Esophagus squamous epithelium (tissue), 4 donors: ENCODE data around the gene NDUFV1.

ENCODE experiments used
- CTCF ChIP-seq, 6 experiments: fragments of 450-650 bp in 4 of 6; fragments of 200-600 bp in 2 of 6; sonication (generic) in 2 of 6; IDR thresholded peaks; one replicate each; pipeline ENCODE4 v1.5.1; 2016 to 2019; ENCODE audit warnings: antibody characterized with exemption in 6 of 6, mild to moderate bottlenecking in 4 of 6, moderate library complexity in 4 of 6
- POLR2A ChIP-seq, 4 donors: fragments of 450-650 bp; IDR thresholded peaks; one replicate each; pipeline ENCODE4 v1.6.1; 2017; ENCODE audit warnings: antibody characterized with exemption in 4 of 4, mild to moderate bottlenecking in 4 of 4, moderate library complexity in 3 of 4

GRCh38 chr11:67627441-67627811 is 20.7 kb downstream of the NDUFV1 start:
- no peak for TF ChIP-seq CTCF (IDR thresholded peaks at IDR 0.05)
- TF ChIP-seq POLR2A (IDR thresholded peaks at IDR 0.05): no peak
